ENCODE measurements around the gene COL9A2. TPM values are rescaled to one million over a fixed set of nuclear protein-coding genes. Genes with fewer than 3 reads are reported as not detected.

Gene COL9A2
- total RNA-seq, 1 donor from 2014 or later = 7.1 TPM

GRCh38 chr1:40315239-40315794, 1.8 kb downstream of the COL9A2 start:
- DNase-seq (ENCODE audit: extremely low spot score in 2 of 2) = peak in 1 of 2 donors; percentile 93
- Histone ChIP-seq H3K27me3 (peaks cover 7% of the 10 kb centered on the region), H3K27ac (no peak overlapping the region), H3K4me1 (peaks cover 36% of the 10 kb centered on the region), H3K9me3 (no peaks in the 10 kb centered on the region), H3K4me3 (peak overlapping the region; percentile 44 to 46), H3K36me3 (no peaks in the 10 kb centered on the region)
- intact Hi-C loops (cut with DNase I) = no loop called here
- TF ChIP-seq POLR2AphosphoS5 (IDR thresholded peaks at IDR 0.05; ENCODE audit: insufficient read depth in 1 of 2, low read depth in 1 of 2) (peak in 1 of 2 donors; percentile 33), CTCF (IDR thresholded peaks at IDR 0.05) (peak; percentile 61 to 87 (median 71)), POLR2A (IDR thresholded peaks at IDR 0.05) (no peak)

DNA sequence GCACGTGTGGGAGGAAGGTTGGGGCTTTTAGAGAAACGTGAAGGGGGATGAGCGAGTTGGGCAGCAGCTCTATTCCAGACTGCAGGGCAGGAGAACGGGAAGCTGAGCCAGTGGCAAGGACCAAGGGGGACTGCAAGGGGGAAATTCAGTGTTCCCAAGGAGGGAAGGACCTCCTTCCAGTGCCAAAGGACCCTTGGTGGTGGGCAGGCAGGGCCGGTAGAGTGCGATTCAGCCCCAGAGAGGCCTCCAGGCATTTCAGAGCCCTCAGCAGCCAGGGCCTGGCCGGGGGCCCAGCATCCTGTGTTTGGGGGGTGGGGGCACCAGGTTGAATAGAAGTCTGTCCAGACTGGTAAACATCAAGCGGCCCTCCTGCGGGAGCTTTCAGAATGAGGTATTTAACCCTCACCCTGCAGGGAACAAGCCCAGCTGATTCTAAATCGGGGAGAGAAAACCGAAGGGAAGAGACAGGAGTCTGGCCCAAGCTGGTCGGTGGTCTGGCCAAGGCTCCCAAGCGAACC, 2.3 kb downstream of the COL9A2 start:
- no peaks in the 10 kb centered on the region for H3K36me3 ChIP-seq
- TF ChIP-seq POLR2A (IDR thresholded peaks at IDR 0.05) (no peak), POLR2AphosphoS5 (IDR thresholded peaks at IDR 0.05; ENCODE audit: insufficient read depth in 1 of 2, low read depth in 1 of 2) (no peak), CTCF (IDR thresholded peaks at IDR 0.05) (no peak)
- H3K27me3 ChIP-seq = peaks cover 7% of the 10 kb centered on the region
- no peak overlapping the region for H3K27ac ChIP-seq
- intact Hi-C loops (cut with DNase I) = no loop called here
- peak in 1 of 2 donors; percentile 94 for DNase-seq (ENCODE audit: extremely low spot score in 2 of 2)
- peaks cover 36% of the 10 kb centered on the region for H3K4me1 ChIP-seq
- peak overlapping the region; percentile 44 to 46 for H3K4me3 ChIP-seq
- H3K9me3 ChIP-seq = no peaks in the 10 kb centered on the region

GRCh38 chr1:40313958-40314720, 2.9 kb downstream of the COL9A2 start:
- no peak for TF ChIP-seq POLR2AphosphoS5 (IDR thresholded peaks at IDR 0.05; ENCODE audit: insufficient read depth in 1 of 2, low read depth in 1 of 2)
- no peak for TF ChIP-seq CTCF (IDR thresholded peaks at IDR 0.05)
- TF ChIP-seq POLR2A (IDR thresholded peaks at IDR 0.05) = no peak
- intact Hi-C loops (cut with DNase I) = no loop called here
- Histone ChIP-seq H3K27me3 (peaks cover 7% of the 10 kb centered on the region), H3K4me3 (no peak overlapping the region), H3K27ac (no peak overlapping the region), H3K9me3 (no peaks in the 10 kb centered on the region), H3K36me3 (no peaks in the 10 kb centered on the region), H3K4me1 (peaks cover 36% of the 10 kb centered on the region)
- peak in 1 of 2 donors; percentile 77 for DNase-seq (ENCODE audit: extremely low spot score in 2 of 2)

DNA sequence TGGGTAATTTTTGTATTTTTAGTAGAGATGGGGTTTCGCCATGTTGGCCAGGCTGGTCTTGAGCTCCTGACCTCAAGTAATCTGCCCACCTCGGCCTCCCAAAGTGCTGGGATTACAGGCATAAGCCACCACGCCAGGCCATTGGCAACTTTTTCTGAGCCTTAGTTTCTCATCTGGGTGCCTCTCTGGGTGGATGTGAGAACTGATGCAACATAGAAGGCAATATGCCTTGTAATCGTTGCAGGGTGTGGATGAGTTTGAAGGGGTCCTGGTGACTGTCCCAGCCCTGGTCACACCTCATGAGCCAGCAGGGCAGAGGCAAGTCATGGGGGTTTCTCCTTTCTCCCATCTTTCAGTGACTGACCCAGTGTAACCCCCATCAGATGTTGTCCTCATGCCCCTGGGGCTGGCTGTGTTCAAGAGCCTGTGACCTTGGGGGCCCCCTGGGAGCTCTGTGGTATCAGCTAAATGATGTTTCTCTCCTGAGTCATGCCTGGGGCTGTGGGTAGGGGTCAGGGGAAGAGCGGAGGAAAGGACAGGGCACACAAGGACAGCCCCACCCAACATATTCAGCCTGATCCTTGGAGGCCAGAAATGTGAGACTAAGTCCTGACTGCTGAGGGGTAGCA, 3.6 kb downstream of the COL9A2 start:
- Histone ChIP-seq H3K9me3 (no peaks in the 10 kb centered on the region), H3K27me3 (peaks cover 7% of the 10 kb centered on the region), H3K4me1 (peaks cover 36% of the 10 kb centered on the region), H3K27ac (no peak overlapping the region), H3K36me3 (no peaks in the 10 kb centered on the region), H3K4me3 (no peak overlapping the region)
- no peak for TF ChIP-seq POLR2A (IDR thresholded peaks at IDR 0.05)
- TF ChIP-seq POLR2AphosphoS5 (IDR thresholded peaks at IDR 0.05; ENCODE audit: insufficient read depth in 1 of 2, low read depth in 1 of 2) = no peak
- TF ChIP-seq CTCF (IDR thresholded peaks at IDR 0.05) = no peak
- peak in 1 of 2 donors; percentile 94 for DNase-seq (ENCODE audit: extremely low spot score in 2 of 2)
- intact Hi-C loops (cut with DNase I) = no loop called here
